HT1080 (cell line): Measurements from ENCODE around the gene CCL19. TPM values are rescaled to one million over a fixed set of nuclear protein-coding genes. Genes with fewer than 3 reads are reported as not detected.
"Not testable (repeated sequence)": the region's sequence is repeated elsewhere in the genome, so short reads cannot be mapped to it uniquely, and the experiment has no call there.

ENCODE experiments used
- DNase-seq: peaks from one replicate; pipeline ENCODE4 v3.0.0-alpha.2; 2015; ENCODE audit warnings: low read depth
- polyA plus RNA-seq, 2 experiments: library from polyadenylated mRNA; depleted of rRNA; stranded (reverse); fragments of >200 nt; gene quantifications; 2 replicates each; pipeline ENCODE4 v1.2.3, GENCODE V29; 2015
- total RNA-seq: library from RNA; depleted of rRNA; stranded (reverse); fragments of >200 nt; shearing (Covaris generic); gene quantifications from 2 replicates; pipeline ENCODE4 v1.2.3, GENCODE V29; 2014; rRNA removed

The CCL19 gene
- total RNA-seq: not detected in 2 replicates
- not detected in 2 replicates for polyA plus RNA-seq (2015; cell fraction: cytosol; rRNA removed)
- not detected in 2 replicates for polyA plus RNA-seq (2015; cell fraction: nucleus; rRNA removed)

GRCh38 chr9:34690983-34691935 is at the start of gene CCL19:
TSS of gene CCL19 (minus strand) at chr9:34691276. CDS start at chr9:34691139, 137 bp downstream.
- DNase-seq: no peak

DNA sequence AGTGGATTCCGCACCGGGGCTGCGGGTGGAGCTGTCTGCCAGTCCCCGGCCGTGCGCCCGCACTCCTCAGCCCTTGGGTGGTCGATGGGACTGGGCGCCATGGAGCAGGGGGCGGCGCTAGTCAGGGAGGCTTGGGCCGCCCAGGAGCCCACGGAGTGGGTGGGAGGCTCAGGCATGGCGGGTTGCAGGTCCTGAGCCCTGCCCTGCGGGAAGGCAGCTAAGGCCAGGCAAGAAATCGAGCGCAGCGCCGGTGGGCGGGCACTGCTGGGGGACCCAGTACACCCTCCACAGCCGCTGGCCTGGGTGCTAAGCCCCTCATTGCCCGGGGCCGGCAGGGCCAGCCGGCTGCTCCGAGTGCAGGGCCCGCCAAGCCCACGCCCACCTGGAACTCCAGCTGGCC is 49.1 kb upstream of the CCL19 start:
- not testable (repeated sequence) for DNase-seq

GRCh38 chr9:34737677-34738260 is 46.7 kb upstream of the CCL19 start:
- no peak for DNase-seq

- DNase-seq: no peak
Observed at GRCh38 chr9:34734720-34735119, 43.6 kb upstream of the CCL19 start.

GRCh38 chr9:34732886-34733285 is 41.8 kb upstream of the CCL19 start:
- DNase-seq: no peak

GRCh38 chr9:34732478-34732877 is 41.4 kb upstream of the CCL19 start:
- DNase-seq: no peak

DNA sequence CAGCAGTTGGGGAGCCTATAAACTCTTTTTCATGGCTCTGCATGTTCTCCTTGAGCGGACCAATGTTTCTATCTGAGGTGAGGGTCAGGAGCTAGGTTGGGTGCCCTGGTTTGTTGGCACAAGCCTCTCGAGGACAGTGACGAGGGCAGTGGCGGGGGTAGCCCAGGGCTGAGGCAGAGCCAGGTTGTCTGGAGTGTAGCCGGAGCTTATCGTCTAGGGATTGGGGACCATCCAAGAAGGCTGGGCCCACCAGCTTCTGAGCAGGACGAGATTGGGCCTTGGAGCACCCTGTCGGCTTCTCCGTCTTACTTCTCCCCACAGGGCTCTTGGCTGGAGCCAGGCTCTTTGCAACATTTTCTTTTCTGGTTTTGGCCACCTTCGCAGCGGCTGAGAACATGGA is 32.1 kb upstream of the CCL19 start:
- DNase-seq: no peak

GRCh38 chr9:34719769-34720025 is 28.6 kb upstream of the CCL19 start:
- DNase-seq: not testable (repeated sequence)

- no peak for DNase-seq
Observed at GRCh38 chr9:34719021-34719768, 28.1 kb upstream of the CCL19 start.

- no peak for DNase-seq
Observed at GRCh38 chr9:34717996-34718614, 27.0 kb upstream of the CCL19 start.

GRCh38 chr9:34716711-34717110 is 25.6 kb upstream of the CCL19 start:
- DNase-seq: no peak

DNA sequence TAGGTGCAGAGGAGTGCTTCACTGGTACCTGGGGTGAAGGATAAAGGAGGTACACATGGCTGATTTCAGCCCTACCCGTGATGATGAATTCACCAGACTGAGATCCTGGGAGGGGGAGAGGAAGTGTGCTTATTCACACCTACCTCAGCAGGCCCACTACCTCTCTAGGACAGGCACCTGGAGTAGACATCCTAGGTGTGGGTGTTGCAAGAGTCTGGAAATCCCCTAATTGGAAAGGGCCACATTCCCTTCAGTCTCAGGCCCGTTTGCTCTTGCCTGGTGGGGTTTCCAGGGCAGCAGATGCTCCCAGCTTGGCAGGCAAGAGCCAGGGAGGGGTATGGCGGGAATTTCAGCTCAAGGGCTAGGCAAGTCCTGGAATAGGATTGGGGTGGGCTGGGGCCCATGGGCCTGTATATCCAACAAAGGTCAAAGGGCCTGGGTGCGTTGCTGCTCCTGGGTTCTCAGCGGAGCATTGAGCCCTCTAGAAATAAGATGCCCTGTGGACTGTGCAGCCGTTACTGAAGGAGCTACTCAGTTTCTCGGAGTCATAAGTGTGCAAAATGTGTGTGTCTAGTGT is 24.7 kb upstream of the CCL19 start:
- DNase-seq: no peak

DNA sequence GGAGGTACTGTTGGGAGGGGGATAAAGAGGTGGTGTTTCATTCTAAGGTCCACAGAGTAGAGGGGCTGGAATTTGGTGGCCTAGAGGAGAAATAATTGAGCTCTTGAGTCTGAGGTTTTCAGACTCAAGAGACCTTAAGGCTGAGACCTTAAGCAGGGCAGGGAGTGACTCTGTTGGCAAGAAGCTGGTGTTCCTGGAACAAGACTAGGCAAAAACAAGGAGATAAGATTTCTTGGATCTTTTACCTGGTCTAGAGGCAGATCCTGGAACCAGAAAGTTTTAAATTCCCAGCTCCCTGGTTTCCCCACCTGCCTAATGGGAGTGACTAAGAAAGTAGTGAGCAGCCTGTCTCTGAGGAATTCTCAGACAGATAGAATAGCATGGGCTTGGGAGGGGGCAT is 22.9 kb upstream of the CCL19 start:
- DNase-seq: no peak

- DNase-seq: no peak
Observed at GRCh38 chr9:34712140-34712539, 21.1 kb upstream of the CCL19 start.

- DNase-seq: no peak
Observed at GRCh38 chr9:34710023-34710422, 18.9 kb upstream of the CCL19 start, which contains the start of gene CCL21. TSS of gene CCL21 (minus strand) at chr9:34710136. CDS start at chr9:34710066, 70 bp downstream.

DNA sequence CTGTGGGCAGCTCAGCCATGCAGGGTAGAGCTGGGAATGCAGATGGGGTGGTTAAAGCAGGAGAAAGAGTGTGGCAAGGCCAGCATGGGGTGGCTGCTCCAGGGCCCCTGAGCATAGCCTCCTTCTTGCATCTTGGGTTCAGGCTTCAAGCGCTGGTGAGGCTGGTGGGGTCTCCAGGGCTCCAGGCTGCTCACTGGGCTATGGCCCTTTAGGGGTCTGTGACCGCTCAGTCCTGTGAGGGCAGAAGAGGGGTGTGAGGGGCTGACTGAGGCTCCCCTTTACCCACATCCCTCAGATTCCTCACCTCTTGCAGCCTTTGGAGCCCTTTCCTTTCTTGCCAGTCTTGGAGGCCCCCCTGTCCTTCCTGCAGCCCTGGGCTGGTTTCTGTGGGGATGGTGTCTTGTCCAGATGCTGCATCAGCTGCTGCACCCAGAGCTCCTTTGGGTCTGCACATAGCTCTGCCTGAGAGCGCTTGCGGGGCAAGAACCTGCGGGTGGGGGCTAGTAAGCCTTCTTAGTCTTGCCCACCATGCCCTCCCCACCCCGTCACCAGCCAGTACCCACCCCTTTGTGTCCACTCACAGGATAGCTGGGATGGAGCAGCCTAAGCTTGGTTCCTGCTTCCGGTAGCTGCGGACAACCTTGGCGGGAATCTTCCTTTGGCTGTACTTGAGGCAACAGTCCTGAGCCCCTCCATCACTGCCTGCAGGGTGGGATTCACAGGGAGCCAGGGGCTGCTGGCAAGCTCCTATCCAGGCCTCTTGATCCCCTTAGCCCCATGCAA is 18.3 kb upstream of the CCL19 start:
- DNase-seq: no peak

- no peak for DNase-seq
Observed at GRCh38 chr9:34707130-34707529, 16.1 kb upstream of the CCL19 start.

GRCh38 chr9:34701769-34702736 is 11.0 kb upstream of the CCL19 start:
- DNase-seq: peak; percentile 71
